DMS79 (cell line): ENCODE results near the gene HIVEP3.

ENCODE experiments used
- DNase-seq: peaks from one replicate; lab custom pipeline; 2025; lab: John Stamatoyannopoulos, UW

Gene HIVEP3

GRCh38 chr1:41664861-41665640, 253.7 kb downstream of the HIVEP3 start:
- no peak for DNase-seq

- no peak for DNase-seq
These were observed 254.9 kb downstream of the HIVEP3 start for GRCh38 chr1:41663671-41664400.

- no peak for DNase-seq
These were observed 255.8 kb downstream of the HIVEP3 start for GRCh38 chr1:41662765-41663437.

- no peak for DNase-seq
These were observed 256.5 kb downstream of the HIVEP3 start for GRCh38 chr1:41662061-41662764.

GRCh38 chr1:41661428-41662060, 257.2 kb downstream of the HIVEP3 start:
- DNase-seq, result no peak

- DNase-seq, result no peak
These were observed 257.9 kb downstream of the HIVEP3 start for GRCh38 chr1:41660570-41661427.

- no peak for DNase-seq
These were observed 258.8 kb downstream of the HIVEP3 start for GRCh38 chr1:41659903-41660302.

GRCh38 chr1:41659159-41659495, 259.6 kb downstream of the HIVEP3 start:
- DNase-seq, result no peak

GRCh38 chr1:41658431-41659158, 260.1 kb downstream of the HIVEP3 start:
- DNase-seq, result no peak

- DNase-seq, result no peak
These were observed 260.9 kb downstream of the HIVEP3 start for GRCh38 chr1:41657679-41658295.

- DNase-seq, result no peak
These were observed 261.8 kb downstream of the HIVEP3 start for GRCh38 chr1:41656825-41657500.

GRCh38 chr1:41656068-41656467, 262.7 kb downstream of the HIVEP3 start:
- no peak for DNase-seq

GRCh38 chr1:41655632-41656031, 263.1 kb downstream of the HIVEP3 start:
- no peak for DNase-seq

GRCh38 chr1:41653574-41653973, 265.1 kb downstream of the HIVEP3 start:
- DNase-seq, result no peak

GRCh38 chr1:41652384-41653265, 266.1 kb downstream of the HIVEP3 start:
- DNase-seq, result no peak

- DNase-seq, result no peak
These were observed 268.5 kb downstream of the HIVEP3 start for GRCh38 chr1:41650028-41650880.

GRCh38 chr1:41649396-41650027, 269.2 kb downstream of the HIVEP3 start:
- no peak for DNase-seq
